HepG2 (cell line): ENCODE measurements around the gene ART5.

Experiments used
- ARNTL ChIP-seq: sonication (generic); formaldehyde crosslinking; IDR thresholded peaks from 2 replicates; pipeline ENCODE4 v1.4.0; 2020; ENCODE audit warnings: mild to moderate bottlenecking, missing genetic modification reagents
- BCLAF1 ChIP-seq: fragments of 450-650 bp; IDR thresholded peaks from 2 replicates; pipeline ENCODE4 v1.6.1; 2017; ENCODE audit warnings: mild to moderate bottlenecking
- CTCF ChIP-seq: sonication (generic); formaldehyde crosslinking; IDR thresholded peaks from 2 replicates; pipeline ENCODE4 v1.5.0; 2020; ENCODE audit warnings: mild to moderate bottlenecking, missing genetic modification reagents, moderate library complexity
- EZH2 ChIP-seq: conservative IDR thresholded peaks from 2 replicates; pipeline ENCODE4 v1.6.1; 2012; ENCODE audit warnings: mild to moderate bottlenecking, low read depth, low read length, moderate library complexity
- KLF16 ChIP-seq, 2 experiments: sonication (generic) in 1 of 2; formaldehyde crosslinking in 1 of 2; IDR thresholded peaks; 2 replicates each; pipeline versions ENCODE4 v1.6.1 to v1.8.0; 2016 to 2023; ENCODE audit warnings: missing genetic modification reagents in 2 of 2, missing compliant biosample characterization in 1 of 2
- NR3C1 ChIP-seq: sonication (generic); formaldehyde crosslinking; IDR thresholded peaks from 2 replicates; pipeline ENCODE4 v1.4.0; 2020; ENCODE audit warnings: missing genetic modification reagents
- ZBTB7A ChIP-seq: sonication (generic); formaldehyde crosslinking; IDR thresholded peaks from 2 replicates; pipeline ENCODE4 v1.8.0; 2022; ENCODE audit warnings: mild to moderate bottlenecking, missing genetic modification reagents
- ZBTB8A ChIP-seq: sonication (generic); formaldehyde crosslinking; IDR thresholded peaks from 2 replicates; pipeline ENCODE4 v1.4.0; 2020; ENCODE audit warnings: mild to moderate bottlenecking, low read depth, missing genetic modification reagents, borderline replicate concordance
- ZFY ChIP-seq: sonication (generic); formaldehyde crosslinking; IDR thresholded peaks from 2 replicates; pipeline ENCODE4 v1.4.0; 2020; ENCODE audit warnings: missing genetic modification reagents
- ZNF510 ChIP-seq: sonication (generic); formaldehyde crosslinking; IDR thresholded peaks from 2 replicates; pipeline ENCODE4 v1.4.0; 2020; ENCODE audit warnings: low read depth, mild to moderate bottlenecking, missing genetic modification reagents
- ZNF768 ChIP-seq: sonication (generic); formaldehyde crosslinking; IDR thresholded peaks from 2 replicates; pipeline ENCODE4 v1.4.0; 2020; ENCODE audit warnings: missing genetic modification reagents
- ZSCAN25 ChIP-seq: sonication (generic); formaldehyde crosslinking; IDR thresholded peaks from 2 replicates; pipeline ENCODE4 v1.8.0; 2022; ENCODE audit warnings: mild to moderate bottlenecking, missing genetic modification reagents

- TF ChIP-seq ZBTB8A (CRISPR knock-in tag) (no peak), ZNF768 (CRISPR knock-in tag) (no peak), ZBTB7A (no peak), ZNF510 (CRISPR knock-in tag) (no peak), NR3C1 (CRISPR knock-in tag) (no peak), ARNTL (no peak), ZSCAN25 (CRISPR knock-in tag) (no peak), CTCF (CRISPR knock-in tag) (no peak), EZH2 (no peak), ZFY (no peak), KLF16 (CRISPR knock-in tag; IDR thresholded peaks at IDR 0.05) (no peak), BCLAF1 (no peak)
These were observed 3.3 kb downstream of the ART5 start for GRCh38 chr11:3638513-3638912.
